LNCAP (cell line): ENCODE results near the gene AGBL1.

Source experiments
- TF ChIP-seq, protein P1 (sequence below): fragments of 450-650 bp; IDR thresholded peaks from 2 replicates; pipeline ENCODE4 v1.5.1; 2017; ENCODE audit warnings: mild to moderate bottlenecking

The AGBL1 gene

DNA sequence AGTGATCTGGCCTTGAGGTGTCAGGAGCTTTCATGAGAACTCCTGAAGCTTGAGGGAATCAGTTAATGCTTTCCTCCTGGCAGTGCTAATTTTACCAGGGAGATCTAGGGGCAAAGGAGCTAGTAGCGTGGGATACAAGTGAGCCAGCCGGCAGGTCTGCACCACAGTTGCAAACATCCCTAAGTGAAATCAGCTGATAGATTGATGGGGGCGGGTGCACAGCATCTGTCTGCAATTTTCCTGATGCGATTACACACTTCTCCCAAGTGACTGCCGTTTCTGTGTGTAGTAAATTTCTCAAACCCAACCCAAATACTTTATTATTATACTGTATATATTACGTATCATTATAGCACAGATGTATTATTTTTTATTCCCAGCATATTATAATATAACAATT, 304.5 kb downstream of the AGBL1 start:
- TF ChIP-seq, protein P1, sequence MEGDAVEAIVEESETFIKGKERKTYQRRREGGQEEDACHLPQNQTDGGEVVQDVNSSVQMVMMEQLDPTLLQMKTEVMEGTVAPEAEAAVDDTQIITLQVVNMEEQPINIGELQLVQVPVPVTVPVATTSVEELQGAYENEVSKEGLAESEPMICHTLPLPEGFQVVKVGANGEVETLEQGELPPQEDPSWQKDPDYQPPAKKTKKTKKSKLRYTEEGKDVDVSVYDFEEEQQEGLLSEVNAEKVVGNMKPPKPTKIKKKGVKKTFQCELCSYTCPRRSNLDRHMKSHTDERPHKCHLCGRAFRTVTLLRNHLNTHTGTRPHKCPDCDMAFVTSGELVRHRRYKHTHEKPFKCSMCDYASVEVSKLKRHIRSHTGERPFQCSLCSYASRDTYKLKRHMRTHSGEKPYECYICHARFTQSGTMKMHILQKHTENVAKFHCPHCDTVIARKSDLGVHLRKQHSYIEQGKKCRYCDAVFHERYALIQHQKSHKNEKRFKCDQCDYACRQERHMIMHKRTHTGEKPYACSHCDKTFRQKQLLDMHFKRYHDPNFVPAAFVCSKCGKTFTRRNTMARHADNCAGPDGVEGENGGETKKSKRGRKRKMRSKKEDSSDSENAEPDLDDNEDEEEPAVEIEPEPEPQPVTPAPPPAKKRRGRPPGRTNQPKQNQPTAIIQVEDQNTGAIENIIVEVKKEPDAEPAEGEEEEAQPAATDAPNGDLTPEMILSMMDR, result no peak

DNA sequence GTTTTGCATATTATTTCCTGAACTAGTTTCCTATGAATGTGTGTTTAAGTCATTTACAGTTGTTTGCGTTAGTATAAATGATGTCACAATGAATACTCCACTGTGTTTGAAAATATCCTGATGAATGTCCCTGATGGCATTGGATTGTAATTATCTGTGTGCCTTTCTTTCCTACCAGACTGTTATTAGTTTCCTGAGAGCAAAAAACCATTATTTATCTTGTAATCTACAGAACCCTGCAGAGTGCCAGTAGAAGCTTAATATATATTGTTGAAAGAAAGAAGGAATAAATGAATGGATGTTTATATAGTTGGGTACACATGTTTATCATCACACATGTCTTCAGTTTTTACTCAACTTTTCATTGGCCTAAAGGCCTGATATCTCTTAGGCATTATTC, 312.6 kb downstream of the AGBL1 start:
- TF ChIP-seq, protein P1, result no peak

- TF ChIP-seq, protein P1, result no peak
Observed at GRCh38 chr15:86392874-86393273, 313.2 kb downstream of the AGBL1 start.

GRCh38 chr15:86394866-86395265, 315.2 kb downstream of the AGBL1 start:
- TF ChIP-seq, protein P1, result no peak

- TF ChIP-seq, protein P1, result no peak
Observed at GRCh38 chr15:86399041-86399954, 319.6 kb downstream of the AGBL1 start.

- TF ChIP-seq, protein P1, result no peak
Observed at GRCh38 chr15:86403221-86403620, 323.6 kb downstream of the AGBL1 start.

DNA sequence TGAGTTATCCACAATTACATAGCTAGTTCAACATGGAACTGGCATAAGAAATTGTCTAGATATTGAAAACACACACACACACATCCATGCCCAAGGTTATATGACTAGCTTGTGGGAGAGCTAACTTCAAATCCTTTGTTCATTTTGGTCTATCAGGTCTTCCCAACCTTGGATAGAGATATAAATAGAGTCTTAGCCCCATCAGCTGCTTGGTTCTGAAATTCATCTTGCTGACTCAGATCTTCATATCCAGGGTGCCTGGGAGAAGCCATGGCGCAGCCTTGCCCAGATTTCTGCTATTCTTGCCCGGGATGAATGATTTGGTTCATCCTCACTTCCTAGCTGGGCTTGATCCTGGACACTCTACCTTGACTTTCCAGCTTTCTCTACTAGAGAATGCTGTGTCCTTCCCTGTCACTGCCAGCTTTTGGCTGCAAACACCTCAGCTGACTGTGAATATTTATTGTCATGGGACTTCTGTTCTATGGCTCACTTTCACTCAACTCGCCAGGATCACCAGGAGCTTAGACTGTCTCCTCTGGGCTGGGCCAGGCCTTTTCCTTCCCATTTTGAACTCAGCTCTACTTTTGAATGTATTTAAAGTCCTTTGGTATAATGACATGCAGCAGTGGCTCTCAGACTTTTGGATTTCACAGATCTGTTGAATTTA, 324.4 kb downstream of the AGBL1 start:
- TF ChIP-seq, protein P1, result no peak
